ENCODE measurements around the gene ANXA5.
A peak's percentile ranks its signal among the peaks of the same experiment; 100 is the strongest.

- TF ChIP-seq CTCF (IDR thresholded peaks at IDR 0.05) (peak; percentile 15), EZH2 (IDR thresholded peaks at IDR 0.05) (no peak), EZH2phosphoT487 (IDR thresholded peaks at IDR 0.05) (no peak)
These were observed 21.1 kb downstream of the ANXA5 start for GRCh38 chr4:121675715-121676114.

Measured in neural progenitor cell (in vitro differentiated cells).